ENCODE results near the gene SOX18. TPM values are rescaled to one million over a fixed set of nuclear protein-coding genes. Genes with fewer than 3 reads are reported as not detected.

The SOX18 gene
- total RNA-seq, 1 donor: not detected

DNA sequence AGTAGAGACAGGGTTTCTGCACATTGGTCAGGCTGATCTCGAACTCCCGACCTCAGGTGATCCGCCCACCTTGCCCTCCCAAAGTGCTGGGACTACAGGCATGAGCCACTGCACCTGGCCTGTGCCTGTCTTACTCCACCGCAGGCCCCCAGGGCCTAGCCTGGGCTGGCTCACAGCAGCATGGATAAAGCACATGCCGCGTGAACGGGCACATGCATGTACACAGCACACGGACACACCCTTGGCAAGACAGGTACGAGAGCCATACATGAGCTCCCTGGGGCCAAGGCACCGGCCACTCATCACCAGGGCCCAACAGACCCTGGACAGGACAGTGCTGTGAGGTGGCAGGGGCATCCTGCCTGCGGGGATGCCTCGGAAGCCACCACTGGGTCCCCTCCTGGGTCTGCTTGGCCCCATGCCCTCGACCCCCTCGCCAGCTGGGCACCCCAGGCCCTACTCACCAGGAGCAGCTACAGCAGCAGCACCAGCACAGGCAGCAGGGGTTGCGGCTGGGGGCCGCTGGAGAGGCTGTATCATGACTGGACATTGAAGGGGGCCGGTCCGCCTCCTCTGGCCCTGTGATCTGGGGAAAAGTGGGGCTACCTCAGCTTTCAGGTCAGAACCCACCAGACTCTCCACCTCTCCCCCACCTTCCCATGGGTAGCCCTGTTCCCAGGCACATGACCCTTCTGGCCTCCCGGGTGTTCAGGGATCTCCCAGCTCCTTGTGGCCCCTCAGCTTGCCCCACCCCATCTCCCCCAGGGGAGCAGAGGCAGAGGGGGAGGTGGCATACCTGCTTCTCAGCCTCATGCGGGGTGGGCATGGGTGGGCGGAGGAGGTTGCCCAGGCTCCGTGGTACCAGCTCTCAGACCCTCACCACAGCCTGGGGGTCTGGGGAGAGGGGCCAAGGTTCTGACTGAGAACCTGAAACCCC, 26.9 kb upstream of the SOX18 start:
- H3K4me3 ChIP-seq (ENCODE audit: low read depth, low read length): no peak overlapping the region
- TF ChIP-seq, protein P1, sequence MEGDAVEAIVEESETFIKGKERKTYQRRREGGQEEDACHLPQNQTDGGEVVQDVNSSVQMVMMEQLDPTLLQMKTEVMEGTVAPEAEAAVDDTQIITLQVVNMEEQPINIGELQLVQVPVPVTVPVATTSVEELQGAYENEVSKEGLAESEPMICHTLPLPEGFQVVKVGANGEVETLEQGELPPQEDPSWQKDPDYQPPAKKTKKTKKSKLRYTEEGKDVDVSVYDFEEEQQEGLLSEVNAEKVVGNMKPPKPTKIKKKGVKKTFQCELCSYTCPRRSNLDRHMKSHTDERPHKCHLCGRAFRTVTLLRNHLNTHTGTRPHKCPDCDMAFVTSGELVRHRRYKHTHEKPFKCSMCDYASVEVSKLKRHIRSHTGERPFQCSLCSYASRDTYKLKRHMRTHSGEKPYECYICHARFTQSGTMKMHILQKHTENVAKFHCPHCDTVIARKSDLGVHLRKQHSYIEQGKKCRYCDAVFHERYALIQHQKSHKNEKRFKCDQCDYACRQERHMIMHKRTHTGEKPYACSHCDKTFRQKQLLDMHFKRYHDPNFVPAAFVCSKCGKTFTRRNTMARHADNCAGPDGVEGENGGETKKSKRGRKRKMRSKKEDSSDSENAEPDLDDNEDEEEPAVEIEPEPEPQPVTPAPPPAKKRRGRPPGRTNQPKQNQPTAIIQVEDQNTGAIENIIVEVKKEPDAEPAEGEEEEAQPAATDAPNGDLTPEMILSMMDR (IDR thresholded peaks at IDR 0.05; ENCODE audit: insufficient read depth, low read depth, low read length): no peak
- DNase-seq (ENCODE audit: low read depth): no peak

- TF ChIP-seq, protein P1 (IDR thresholded peaks at IDR 0.05; ENCODE audit: insufficient read depth, low read depth, low read length): no peak
- H3K4me3 ChIP-seq (ENCODE audit: low read depth, low read length): no peak overlapping the region
- DNase-seq (ENCODE audit: low read depth): no peak
Observed at GRCh38 chr20:64075556-64075955, 26.1 kb upstream of the SOX18 start.

GRCh38 chr20:64074963-64075362, 25.5 kb upstream of the SOX18 start:
- H3K4me3 ChIP-seq (ENCODE audit: low read depth, low read length): no peak overlapping the region
- no peak for DNase-seq (ENCODE audit: low read depth)
- TF ChIP-seq, protein P1 (IDR thresholded peaks at IDR 0.05; ENCODE audit: insufficient read depth, low read depth, low read length): no peak

GRCh38 chr20:64074184-64074789, 24.8 kb upstream of the SOX18 start:
- DNase-seq (ENCODE audit: low read depth): no peak
- TF ChIP-seq, protein P1 (IDR thresholded peaks at IDR 0.05; ENCODE audit: insufficient read depth, low read depth, low read length): no peak
- H3K4me3 ChIP-seq (ENCODE audit: low read depth, low read length): no peak overlapping the region

- no peak overlapping the region for H3K4me3 ChIP-seq (ENCODE audit: low read depth, low read length)
- no peak for DNase-seq (ENCODE audit: low read depth)
- TF ChIP-seq, protein P1 (IDR thresholded peaks at IDR 0.05; ENCODE audit: insufficient read depth, low read depth, low read length): no peak
Observed at GRCh38 chr20:64073476-64074183, 24.2 kb upstream of the SOX18 start.

- TF ChIP-seq, protein P1 (IDR thresholded peaks at IDR 0.05; ENCODE audit: insufficient read depth, low read depth, low read length): no peak
- no peak overlapping the region for H3K4me3 ChIP-seq (ENCODE audit: low read depth, low read length)
Observed at GRCh38 chr20:64072498-64073063, 23.1 kb upstream of the SOX18 start.

More at GRCh38 chr20:64072498-64073063, 23.1 kb upstream of the SOX18 start:
- DNase-seq (ENCODE audit: low read depth): no peak

All from fibroblast of villous mesenchyme (primary cell).